CD4-positive, alpha-beta T cell treated with Interleukin-4 for 1 hour (primary cell): ENCODE measurements around the gene CRACR2B.
A peak's percentile ranks its signal among the peaks of the same experiment; 100 is the strongest.

Experiments
- DNase-seq, 2 donors: peaks; one replicate each; pipeline ENCODE4 v3.0.0-alpha.2; 2020 to 2022

The CRACR2B gene

DNA sequence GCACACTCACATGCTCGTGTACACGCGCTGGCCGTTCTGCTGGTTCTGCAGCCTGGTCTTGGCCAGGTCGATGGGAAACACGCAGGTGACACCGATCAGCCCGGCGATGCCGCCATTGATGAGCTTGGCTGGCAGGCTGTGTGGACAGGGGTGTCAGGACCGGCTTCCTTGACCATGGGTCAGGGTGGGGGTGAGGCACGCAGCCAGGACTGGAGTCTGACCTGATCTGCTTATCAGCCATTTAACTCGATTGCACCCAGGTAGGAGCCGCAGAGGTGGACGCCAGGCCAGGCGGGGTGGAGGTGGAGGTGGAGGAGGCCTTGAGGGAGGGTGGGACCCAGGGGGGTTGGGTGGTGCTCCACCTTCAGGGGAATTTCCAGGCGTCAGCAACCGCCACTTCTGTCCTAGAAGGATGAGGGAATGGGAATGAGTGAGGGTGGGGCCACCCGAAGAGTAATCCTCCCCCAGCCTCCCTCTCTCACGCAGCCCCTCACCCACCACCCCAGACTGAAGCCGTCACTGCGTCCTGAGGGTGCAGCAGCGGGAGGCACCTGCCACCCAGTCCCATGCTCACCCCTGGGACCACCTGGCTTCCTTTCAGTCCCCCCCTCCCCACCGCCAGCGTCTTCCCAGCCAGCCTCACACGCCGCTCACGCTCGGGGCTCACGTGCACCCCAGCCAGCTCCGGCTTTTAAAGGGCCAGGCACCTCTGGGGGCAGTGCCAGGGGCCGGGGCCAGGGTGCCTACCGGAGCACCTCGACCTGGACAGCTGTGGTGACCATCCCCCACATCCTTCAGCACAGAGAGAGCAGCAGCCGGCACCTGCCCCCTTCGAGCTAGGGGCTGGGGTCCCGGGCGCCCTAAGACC, 32.7 kb upstream of the CRACR2B start:
- DNase-seq, result no peak

- DNase-seq, result peak; percentile 80 to 82
Observed at GRCh38 chr11:795634-796564, 31.8 kb upstream of the CRACR2B start.

DNA sequence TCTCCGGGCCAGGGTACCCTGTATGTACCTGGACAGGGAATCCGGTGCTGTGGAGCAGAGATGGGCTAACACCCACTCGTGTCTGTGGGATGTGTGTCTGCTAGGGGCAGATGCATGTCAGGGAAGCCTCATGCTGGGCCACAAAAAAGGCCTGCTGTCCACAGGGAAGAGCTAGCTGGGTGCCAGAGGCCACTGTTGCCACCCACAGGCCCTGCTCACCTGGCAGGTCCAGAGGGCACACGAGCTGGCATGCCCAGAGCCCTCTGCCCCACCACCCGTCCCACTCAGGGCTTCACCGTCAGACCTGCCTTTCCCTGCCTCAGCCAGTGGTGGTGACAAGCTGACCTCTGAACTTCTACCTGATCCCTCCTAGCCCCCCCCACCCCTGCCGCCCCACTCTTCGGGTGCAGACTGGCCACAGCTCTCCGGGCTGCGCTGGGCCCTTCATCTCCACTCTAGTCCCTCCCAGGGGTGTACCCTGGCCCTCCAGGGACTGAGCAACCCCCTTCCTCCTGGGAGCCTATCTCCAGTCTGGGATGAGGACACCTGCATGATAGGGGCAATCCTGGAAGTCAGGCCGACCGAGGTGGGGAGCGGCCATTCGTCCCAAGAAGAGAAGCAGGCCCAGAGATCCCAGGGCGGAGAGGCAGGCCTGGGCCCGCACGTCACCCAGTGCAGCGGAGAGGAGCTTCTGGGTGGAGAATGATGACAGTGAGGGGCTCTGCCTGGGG, 31.0 kb upstream of the CRACR2B start:
- no peak for DNase-seq

GRCh38 chr11:797296-798092, 30.2 kb upstream of the CRACR2B start:
- DNase-seq, result peak; percentile 86 to 87

DNA sequence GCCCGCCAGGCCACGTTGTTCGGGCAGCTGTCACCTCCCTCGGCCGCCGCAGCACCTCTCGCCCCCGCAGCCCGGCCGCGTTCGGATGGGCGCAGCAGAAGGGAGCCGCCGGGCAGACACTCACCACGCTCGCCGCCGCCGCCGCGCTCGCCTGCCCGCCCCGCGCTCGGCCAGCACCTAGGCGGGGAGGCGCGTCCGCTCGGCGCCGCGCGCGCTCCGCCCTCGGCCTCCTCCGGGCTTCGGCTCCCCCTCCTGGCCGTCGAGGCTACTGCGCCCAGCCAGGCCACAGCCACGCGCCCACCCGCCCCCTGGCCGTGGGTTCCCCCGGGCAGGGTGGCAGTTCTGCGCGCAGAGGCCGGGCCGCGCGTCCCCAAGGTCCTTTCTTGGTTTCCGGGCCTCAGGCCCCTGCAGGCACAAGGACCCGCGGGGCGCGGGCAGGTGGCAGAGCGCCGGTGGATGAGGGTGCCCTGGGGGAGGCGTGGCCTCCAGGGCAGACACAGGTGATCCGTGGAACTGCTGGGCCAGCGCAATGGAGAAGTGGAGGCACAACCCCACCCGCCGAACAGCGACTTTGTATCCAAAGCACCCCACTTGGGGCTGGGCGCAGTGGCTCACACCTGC, 29.5 kb upstream of the CRACR2B start, which contains the start of gene SLC25A22:
SLC25A22 (minus strand) TSS at position 189 of the 621 bp plus-strand sequence. CDS start 3,275 bp downstream, outside the sequence.
- DNase-seq, result peak; percentile 79 to 84

DNA sequence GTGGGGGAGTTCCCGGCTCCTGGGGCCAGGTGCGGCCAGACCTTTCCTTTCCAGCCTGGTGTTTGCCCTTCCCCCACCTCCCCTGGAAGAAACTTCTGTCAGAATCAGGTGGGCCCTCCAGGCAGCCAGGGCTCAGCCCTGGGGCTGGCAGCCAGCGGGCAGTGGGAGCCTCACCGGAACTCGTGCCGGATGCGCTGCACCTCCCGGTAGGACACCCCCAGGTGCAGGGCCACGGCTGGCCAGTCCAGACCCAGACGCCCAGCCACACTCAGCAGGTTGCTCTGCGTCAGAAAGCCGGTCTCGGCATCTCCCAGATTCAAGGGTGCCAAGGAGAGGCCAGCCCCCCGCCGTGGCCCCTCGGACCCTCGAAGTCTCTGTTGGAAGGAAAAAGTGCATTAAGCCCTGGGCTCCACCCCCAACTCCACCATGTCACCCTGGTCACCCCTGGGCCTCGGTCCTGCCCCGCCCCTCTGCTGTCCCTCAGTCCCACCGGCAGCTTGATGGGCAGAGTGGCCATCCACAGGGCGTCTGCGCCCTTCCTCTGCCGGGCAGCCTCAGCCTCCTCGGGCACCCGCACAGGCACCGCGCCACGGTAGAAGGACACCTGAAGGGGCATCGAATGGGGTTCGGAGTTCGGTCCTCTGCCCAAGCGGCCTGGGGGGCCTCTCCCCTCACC, 27.9 kb upstream of the CRACR2B start:
- DNase-seq, result no peak

DNA sequence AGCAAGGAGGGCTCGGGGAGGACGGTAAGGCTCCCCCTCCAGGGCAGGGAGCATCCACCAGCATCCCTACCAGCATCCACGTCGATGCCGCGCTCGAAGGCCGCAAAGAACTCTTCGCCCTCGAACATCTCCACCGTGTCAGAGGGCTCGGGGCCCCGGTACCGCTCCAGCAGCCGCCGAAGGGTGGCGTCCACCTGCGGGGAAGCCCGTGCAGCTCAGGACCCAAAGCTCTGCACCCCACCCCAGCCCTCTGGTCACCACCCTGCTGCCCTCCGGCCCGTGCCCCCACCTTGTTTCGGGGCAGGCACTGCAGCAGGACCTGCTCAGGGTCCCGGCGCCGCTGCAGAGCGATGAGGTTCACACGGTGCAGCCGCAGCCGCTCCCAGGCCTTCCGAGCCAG, 27.2 kb upstream of the CRACR2B start:
- DNase-seq, result no peak

DNA sequence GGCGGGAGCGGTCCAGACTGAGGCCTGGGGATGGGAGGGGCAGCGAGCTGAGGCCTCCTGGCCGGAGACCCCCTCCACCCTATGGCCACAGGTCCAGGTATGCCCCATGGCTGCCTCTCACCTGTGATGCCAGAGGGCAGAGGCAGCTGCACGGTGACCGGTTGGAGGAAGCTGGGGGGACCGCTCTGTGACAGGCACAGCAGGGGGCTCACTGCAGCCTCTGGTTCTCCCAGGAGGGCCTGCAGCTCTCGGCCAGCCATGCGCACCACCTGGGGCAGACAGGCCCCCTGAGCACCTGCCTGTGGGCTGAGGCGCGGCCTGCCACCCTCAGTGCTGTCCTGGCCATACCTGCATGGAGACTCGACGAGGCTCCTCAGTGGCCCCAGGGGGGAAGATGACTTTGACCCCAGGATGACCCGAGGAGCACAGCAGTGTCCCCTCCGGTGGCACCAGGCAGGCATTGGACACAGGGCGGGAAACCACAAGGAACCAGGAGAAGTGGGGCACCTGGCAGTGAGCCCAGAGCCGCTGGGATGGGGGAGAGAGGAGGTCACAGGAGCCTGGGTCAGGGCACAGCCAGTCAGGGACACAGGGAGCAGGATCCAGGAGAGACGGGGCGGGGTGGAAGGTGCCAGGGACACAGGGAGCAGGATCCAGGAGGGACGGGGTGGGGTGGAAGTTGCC, 26.5 kb upstream of the CRACR2B start:
- no peak for DNase-seq

DNA sequence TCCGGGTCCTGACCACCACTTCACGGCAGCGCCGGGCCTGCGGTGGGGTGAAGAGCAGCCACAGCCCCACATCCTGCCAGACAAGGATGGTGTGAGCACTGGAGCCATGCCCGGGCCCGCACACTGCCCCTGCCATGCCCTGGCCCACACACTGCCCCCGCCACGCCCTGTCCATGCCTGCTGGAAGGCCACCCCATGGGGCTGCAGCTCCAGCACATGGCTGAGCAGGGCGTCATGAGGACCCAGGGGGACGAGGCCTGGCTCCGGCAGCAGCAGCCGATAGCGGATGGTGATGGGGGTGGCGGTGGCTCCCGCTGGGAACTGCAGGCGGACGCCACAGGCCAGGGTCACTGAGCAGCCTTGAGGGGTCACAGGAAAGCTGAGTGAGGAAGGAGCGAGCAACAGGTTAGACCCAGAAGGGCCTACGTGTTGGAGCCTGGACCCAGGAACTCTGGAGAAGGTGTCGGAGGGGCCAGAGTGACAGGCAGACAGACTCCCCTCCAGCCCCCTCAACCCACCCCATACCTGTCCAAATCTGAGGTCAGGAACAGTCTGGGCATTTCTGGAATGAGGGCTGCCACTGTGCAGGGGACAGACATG, 25.6 kb upstream of the CRACR2B start:
- no peak for DNase-seq

DNA sequence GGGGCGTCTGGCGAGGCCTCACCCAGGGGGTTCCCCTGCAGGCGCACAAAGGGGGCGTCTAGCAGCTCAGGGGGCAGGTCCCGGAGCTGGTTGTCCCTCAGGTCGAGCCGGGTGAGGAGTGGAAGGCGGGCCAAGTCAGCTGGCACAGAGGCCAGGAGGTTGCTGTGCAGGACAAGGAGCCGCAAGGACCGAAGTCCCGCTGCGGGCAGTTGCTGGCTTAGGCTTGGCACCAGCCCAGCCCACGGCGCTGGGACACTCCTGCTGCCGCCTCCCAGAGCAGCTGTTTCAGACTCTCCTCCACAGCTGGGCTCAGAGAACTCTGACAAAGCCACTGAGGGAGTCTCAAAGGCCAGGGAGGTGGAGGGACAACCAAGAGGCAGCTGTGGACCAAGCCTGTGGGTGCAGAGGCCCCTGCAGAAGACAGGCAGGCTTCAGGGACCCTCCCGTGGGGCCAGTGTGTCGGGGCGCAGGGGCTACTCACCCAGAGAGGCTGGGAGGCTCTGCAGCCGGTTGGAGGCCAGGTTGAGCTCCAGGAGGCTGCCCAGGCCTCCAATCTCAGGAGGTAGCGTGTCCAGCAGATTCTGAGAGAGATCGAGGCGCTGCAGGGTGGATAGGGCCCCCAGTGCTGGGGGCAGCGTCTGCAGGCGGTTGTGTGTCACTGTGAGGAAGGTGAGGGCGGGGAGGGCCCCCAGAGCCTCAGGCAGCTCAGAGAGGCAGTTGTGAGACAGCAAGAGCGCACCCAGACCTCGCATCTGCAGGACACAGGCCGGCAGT, 24.8 kb upstream of the CRACR2B start:
- DNase-seq, result no peak

GRCh38 chr11:803467-803742, 24.3 kb upstream of the CRACR2B start:
- no peak for DNase-seq

DNA sequence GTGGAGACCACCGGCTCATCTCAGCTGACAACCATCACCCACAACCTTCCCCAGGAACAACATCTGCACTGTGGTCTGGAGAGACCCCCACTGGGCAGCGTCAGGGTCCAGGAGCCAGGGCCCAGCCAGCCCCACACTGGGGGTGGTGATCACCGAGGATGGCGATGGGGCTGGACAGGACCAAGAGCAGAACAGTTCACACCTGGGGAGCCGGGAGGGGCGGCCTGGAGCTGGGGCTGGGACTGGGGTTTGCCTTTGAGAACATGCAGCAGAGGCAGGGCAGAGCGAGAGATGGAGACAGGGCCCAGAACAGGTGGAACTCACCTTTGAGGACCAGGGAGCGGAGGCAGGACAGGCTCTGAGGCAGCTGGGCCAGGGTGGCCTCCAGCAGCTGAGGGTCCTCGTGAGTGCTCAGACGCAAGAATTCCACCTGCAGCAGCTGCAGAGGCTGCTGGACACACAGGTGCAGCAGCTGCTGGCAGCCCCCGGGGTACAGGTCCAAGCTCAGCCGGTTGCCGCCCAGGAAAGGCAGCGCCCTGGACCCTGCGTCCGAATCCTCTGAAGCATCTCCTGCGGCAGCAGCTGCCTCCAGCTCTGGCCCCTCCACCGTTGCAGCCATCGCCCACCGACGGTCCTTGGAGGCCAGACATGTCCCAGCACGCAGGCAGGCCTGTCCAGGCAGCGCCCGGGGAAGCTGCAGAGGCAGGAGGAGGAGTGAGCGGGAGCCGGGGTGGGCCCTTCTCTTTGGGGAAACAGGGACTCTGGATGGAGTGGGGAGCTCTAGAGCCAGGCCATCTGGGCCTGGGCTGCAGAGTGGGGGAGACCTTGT, 23.7 kb upstream of the CRACR2B start:
- no peak for DNase-seq

GRCh38 chr11:804599-804964, 23.1 kb upstream of the CRACR2B start:
- no peak for DNase-seq

DNA sequence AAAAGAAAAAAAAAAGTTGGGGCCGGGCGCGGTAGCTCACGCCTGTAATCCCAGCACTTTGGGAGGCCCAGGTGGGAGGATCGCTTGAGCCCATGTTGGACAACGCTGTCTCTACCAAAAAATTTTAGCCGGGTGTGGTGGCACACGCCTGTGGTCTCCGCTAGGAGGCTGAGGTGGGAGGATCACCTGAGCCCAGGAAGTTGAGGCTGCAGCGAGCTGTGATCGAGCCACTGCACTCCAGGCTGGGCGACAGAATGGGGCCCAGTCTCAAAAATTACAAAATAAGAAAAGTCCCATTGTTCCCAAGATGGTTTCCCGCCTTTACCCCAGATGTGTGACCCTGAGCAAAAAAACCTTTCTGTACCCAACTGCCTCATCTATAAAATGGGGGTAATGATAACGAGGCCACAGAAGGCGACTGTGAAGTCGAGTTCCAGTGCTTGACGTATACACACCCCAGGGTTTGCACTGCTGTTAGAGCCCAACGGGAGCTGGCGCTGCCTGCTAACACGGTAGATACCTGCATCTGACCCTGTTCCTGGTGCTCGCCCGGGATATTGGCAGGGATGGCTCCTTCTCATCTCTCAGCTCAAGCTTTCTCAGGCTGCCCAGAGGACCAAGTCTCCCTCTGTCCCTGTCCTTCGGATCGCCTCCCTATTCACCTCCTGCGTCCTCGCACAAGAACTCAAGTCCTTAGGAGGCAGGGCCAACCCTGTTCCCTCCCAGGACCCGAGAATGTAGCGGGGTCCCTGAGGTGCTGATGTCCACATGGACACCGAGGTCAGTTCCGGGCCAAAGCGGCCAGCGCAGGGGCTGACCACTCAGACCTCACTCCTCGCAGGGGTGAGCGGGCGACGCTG, 19.1 kb upstream of the CRACR2B start:
- peak in 1 of 2 donors; percentile 64 for DNase-seq

- peak; percentile 97 for DNase-seq
Observed at GRCh38 chr11:809287-810039, 18.3 kb upstream of the CRACR2B start, which contains the start of gene RPLP2. TSS of gene RPLP2 (plus strand) at chr11:809967. CDS start at chr11:810235, 268 bp downstream.

- no peak for DNase-seq
Observed at GRCh38 chr11:810040-810567, 17.6 kb upstream of the CRACR2B start.
